ENCODE measurements around the gene E2F2. TPM values are rescaled to one million over a fixed set of nuclear protein-coding genes. Genes with fewer than 3 reads are reported as not detected.

Gene E2F2
- total and polyA plus RNA-seq, 2 experiments from 2014 or later = 0.78 to 3.4 TPM

DNA sequence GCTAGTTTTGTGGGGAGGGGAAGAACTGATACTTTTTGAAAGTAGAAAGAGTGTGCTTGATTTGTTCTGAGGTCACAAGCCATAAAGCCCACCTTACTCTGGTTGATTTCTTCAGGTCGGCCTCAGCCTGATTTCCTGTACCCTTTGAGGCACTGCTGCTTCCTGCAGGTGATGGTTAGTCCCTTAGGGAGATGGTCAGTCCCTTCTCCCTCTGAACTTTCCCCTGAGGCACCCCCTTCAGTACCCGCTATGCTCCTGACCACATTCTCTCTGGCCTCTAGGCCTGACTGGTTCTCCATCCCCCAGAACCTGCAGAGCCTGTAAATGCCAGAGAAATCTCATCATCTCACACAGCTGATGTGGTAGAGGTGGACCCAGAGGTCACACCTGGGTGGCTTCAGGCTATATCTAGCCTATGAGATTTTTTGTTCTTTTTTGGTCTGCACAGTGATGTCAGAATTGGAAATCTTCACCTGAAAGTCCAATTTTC, 43.3 kb upstream of the E2F2 start (continued):
- TF ChIP-seq ETS1 (IDR thresholded peaks at IDR 0.05) (no peak), NANOG (IDR thresholded peaks at IDR 0.05; ENCODE audit: borderline replicate concordance) (no peak), EZH2 (IDR thresholded peaks at IDR 0.05; ENCODE audit: low read depth, unreplicated experiment) (no peak), POLR2AphosphoS5 (IDR thresholded peaks at IDR 0.05; ENCODE audit: low read depth) (no peak), JUNB (IDR thresholded peaks at IDR 0.05; ENCODE audit: unreplicated experiment) (no peak), ZNF331 (CRISPR knock-in tag; IDR thresholded peaks at IDR 0.05; ENCODE audit: low read depth) (no peak)

DNA sequence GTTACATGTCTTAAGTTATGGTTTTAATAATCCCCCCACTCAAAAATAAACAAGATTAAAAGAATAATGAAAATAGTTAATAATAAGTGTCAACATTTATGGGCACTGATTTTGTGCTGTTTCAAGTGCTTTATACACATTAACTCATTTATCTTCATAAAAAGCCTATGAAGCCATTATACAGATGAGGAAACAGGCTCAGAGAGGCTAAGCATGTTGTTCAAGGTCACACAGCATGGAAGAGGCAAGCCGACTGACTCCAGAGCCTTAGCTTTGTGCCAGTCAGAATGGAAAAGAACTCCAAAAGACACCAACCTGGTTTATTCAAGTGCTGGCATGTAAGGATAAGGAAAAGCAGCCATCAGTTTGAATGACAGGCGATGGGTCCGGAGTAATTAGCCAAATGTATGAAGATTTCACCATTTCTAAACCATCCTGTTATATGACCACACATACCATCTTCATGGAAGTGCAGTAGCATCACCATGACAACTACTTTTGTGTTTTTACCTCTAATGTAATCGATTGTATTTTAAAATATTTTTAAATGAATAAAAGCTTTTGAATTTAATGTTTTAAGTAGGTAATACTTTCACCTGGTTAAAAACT, 42.6 kb upstream of the E2F2 start:
- no peaks in the 10 kb centered on the region for H3K36me3 ChIP-seq (ENCODE audit: insufficient read depth)
- Mint-ChIP-seq H3K9me3 (peaks cover 7% of the 10 kb centered on the region; the same call in 1 of the 3 replicates), H3K4me3 (no peak overlapping the region), H3K36me3 (ENCODE audit: low read depth) (peaks cover 4% of the 10 kb centered on the region; the same call in 1 of the 3 replicates), H3K4me1 (peaks cover 45% of the 10 kb centered on the region), H3K27ac (no peak overlapping the region), H3K27me3 (ENCODE audit: insufficient read depth, low read depth, poor library complexity) (peaks cover 11% of the 10 kb centered on the region)
- no peak overlapping the region for H2AFZ ChIP-seq
- H3K27ac ChIP-seq (ENCODE audit: low read depth) = no peak overlapping the region
- ATAC-seq = no peak
- H3K9me2 ChIP-seq (ENCODE audit: insufficient read depth) = no peaks in the 10 kb centered on the region
- H3F3A ChIP-seq (replicated peaks; ENCODE audit: low read depth) = no peaks in the 10 kb centered on the region
- no peaks in the 10 kb centered on the region for H4K20me1 ChIP-seq (replicated peaks; ENCODE audit: insufficient read depth)
- DNase-seq (ENCODE audit: low spot score) = no peak
- peaks cover 22% of the 10 kb centered on the region for H3K4me1 ChIP-seq (ENCODE audit: insufficient read depth)
- peaks cover 14% of the 10 kb centered on the region for H3K27me3 ChIP-seq (ENCODE audit: insufficient read depth)
- no peak overlapping the region for H3K4me3 ChIP-seq
- H3K4me2 ChIP-seq = no peak overlapping the region
- no peaks in the 10 kb centered on the region for H3K79me2 ChIP-seq (replicated peaks; ENCODE audit: insufficient read depth)
- TF ChIP-seq STAT1 (IDR thresholded peaks at IDR 0.05; ENCODE audit: unreplicated experiment) (no peak), EZH2 (IDR thresholded peaks at IDR 0.05; ENCODE audit: low read depth, unreplicated experiment) (no peak), NANOG (IDR thresholded peaks at IDR 0.05; ENCODE audit: borderline replicate concordance) (no peak), ZNF114 (CRISPR knock-in tag; IDR thresholded peaks at IDR 0.05) (no peak), CREB1 (CRISPR knock-in tag; IDR thresholded peaks at IDR 0.05; ENCODE audit: low read depth) (no peak), JUNB (IDR thresholded peaks at IDR 0.05; ENCODE audit: unreplicated experiment) (no peak), ZNF331 (CRISPR knock-in tag; IDR thresholded peaks at IDR 0.05; ENCODE audit: low read depth) (no peak), POLR2AphosphoS5 (IDR thresholded peaks at IDR 0.05; ENCODE audit: low read depth) (no peak), ETS1 (IDR thresholded peaks at IDR 0.05) (no peak), ZNF462 (CRISPR knock-in tag; IDR thresholded peaks at IDR 0.05) (no peak), EZH2phosphoT487 (IDR thresholded peaks at IDR 0.05; ENCODE audit: unreplicated experiment) (no peak)
- TF ChIP-seq, protein P1, sequence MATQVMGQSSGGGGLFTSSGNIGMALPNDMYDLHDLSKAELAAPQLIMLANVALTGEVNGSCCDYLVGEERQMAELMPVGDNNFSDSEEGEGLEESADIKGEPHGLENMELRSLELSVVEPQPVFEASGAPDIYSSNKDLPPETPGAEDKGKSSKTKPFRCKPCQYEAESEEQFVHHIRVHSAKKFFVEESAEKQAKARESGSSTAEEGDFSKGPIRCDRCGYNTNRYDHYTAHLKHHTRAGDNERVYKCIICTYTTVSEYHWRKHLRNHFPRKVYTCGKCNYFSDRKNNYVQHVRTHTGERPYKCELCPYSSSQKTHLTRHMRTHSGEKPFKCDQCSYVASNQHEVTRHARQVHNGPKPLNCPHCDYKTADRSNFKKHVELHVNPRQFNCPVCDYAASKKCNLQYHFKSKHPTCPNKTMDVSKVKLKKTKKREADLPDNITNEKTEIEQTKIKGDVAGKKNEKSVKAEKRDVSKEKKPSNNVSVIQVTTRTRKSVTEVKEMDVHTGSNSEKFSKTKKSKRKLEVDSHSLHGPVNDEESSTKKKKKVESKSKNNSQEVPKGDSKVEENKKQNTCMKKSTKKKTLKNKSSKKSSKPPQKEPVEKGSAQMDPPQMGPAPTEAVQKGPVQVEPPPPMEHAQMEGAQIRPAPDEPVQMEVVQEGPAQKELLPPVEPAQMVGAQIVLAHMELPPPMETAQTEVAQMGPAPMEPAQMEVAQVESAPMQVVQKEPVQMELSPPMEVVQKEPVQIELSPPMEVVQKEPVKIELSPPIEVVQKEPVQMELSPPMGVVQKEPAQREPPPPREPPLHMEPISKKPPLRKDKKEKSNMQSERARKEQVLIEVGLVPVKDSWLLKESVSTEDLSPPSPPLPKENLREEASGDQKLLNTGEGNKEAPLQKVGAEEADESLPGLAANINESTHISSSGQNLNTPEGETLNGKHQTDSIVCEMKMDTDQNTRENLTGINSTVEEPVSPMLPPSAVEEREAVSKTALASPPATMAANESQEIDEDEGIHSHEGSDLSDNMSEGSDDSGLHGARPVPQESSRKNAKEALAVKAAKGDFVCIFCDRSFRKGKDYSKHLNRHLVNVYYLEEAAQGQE (IDR thresholded peaks at IDR 0.05; ENCODE audit: unreplicated experiment) = no peak

All from GM23338 (cell line).